HG02610 (cell line): Measurements from ENCODE around the gene ZNF593OS.

Source experiments
- ATAC-seq: cut with Tn5 transposase; IDR thresholded peaks from one replicate; pipeline ENCODE4 v1.9.1; 2021; ENCODE audit warnings: mild to moderate bottlenecking, moderate library complexity; ENCODE audit not compliant: unreplicated experiment

Gene ZNF593OS

DNA sequence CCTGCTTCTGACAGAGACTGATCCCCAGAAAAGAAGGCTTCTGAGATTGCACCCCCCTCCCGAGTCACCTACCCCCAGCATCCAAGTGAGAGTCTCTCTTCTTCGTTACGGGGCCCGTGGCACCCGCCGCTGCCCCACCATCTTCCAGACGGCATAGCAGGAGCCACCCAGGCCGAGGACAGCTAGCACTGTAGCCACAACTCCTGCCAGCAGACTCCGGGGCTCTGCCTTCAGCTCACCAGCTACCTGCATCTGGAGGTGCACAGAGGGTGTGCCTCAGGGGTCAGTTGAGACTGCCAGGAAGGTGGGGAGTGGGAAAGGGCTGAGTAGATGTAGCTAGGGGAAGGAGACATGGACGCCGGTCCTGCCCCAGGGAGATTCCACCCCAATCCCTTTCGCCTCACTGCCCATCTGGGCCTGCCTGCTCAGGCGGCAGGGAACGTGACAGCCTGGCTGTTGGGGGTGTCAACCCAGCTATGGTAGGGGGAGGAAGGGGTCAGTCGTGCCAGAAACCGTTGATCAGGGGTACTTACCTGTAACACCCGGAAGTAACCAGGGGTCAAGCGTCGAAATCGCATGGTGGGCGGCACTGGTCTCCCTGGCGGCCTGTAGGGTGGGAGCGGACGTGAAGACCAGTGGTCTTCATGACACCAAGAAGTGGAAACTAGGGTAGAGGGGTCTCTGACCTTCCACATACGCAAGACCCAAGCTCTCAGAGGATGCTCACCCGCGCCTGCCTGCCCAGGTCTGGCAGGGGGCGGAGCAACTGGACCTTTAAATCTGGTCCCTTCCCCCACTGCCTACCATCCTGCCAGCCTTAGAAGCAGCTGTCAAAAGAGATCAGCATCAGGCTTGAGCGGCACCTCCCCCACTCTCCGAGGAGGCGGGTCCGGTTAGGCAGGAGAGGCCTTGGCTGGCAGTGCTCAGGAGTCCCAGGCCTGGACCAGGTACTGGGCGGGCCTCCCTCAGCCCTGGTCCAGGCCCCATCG is at the start of gene ZNF593OS:
TSS of gene ZNF593OS (minus strand) at position 749 of the 989 bp plus-strand sequence. CDS start at position 578, 171 bp downstream.
- ATAC-seq = no peak

DNA sequence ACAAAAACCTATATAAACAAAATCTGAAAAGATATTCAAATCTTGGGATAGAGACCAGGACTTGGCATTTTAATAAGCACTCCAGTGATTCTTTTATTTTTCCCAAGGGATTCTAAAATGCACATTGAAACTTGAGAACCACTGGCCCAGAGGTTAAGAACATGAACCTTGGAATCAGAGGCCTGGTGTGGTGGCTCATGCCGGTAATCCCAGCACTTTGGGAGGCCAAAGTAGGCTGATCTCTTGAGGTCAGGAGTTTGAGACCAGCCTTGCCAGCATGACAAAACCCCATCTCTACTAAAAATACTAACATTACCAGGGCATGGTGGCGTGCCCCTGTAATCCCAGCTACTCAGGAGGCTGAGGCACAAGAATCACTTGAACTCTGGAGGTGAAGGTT is 49.5 kb upstream of the ZNF593OS start:
- no peak for ATAC-seq

GRCh38 chr1:26220199-26220912 is 48.7 kb upstream of the ZNF593OS start:
- no peak for ATAC-seq

DNA sequence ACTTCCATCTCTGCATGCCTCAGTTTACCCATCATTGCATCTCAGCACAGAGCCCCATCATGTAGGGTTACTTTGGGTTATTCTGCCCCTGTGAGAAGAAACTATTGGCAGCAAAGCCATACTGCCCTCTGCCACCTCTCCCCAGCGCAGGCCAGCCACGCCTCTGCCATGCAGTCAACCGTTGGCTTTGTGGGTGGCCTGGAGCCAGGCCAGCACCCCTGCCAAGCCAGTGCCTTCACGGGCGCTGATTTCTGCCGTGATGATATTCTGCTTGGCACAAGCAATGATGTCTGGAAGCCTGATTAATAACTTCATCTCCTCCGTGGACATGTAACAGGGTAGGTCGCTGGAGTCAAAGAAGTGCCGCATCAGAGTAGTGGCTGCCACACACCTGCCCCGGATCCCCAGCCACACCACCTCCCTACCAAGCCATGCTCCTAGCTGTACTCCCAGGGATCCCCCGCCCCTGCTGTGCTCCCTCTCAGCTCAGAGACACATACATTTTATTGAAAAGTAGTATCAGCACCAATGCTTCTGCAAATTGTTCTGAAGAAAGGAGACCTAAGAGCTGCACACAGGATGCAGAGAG is 47.4 kb upstream of the ZNF593OS start:
- no peak for ATAC-seq

DNA sequence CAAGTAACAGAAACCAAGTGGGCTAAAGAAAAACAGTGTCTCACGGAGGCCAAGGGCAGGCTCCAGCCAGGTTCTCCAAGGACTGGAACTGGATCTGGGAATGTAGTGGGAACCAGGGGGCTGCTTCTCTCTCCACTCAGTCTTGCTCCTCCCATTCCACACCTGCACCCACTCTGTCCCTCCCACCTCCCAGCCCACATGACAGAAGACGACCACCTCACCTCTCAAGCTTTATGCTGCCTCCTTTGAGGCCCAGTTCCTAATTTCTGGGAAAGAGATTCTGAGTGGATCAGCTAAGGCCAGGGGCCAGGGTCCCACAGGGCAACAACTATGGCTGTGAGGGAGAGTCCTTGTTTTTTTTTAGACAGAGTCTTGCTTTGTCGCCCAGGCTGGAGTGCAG is 43.6 kb upstream of the ZNF593OS start:
- no peak for ATAC-seq

GRCh38 chr1:26213335-26213905 is 41.8 kb upstream of the ZNF593OS start:
- ATAC-seq = no peak

GRCh38 chr1:26212726-26213125 is 41.1 kb upstream of the ZNF593OS start:
- ATAC-seq = no peak

GRCh38 chr1:26210147-26210870 is 38.7 kb upstream of the ZNF593OS start:
- no peak for ATAC-seq

GRCh38 chr1:26203642-26204318 is 32.1 kb upstream of the ZNF593OS start:
- ATAC-seq = no peak

DNA sequence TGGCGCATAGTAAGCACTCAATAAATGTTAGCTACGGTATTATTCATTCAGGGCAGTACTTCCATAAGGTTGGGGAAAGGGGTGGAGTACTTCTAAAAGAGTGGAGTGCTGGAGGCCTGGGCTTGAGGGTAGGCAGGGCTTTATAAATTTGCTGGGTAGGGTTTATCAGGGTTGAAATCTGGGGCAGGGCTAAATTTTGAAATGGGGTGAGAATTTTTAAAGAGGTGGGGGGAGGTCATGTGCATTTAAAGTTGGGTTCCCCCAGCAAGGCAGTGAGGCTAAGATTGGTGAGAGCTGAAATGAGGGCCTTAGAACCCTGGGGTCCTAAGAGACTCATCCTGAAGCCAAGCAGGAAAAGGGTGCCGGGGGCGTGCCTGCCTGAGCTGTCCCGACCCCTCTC is 28.8 kb upstream of the ZNF593OS start:
- no peak for ATAC-seq

- ATAC-seq = no peak
Measured at GRCh38 chr1:26197813-26198212, 26.2 kb upstream of the ZNF593OS start.

- no peak for ATAC-seq
Measured at GRCh38 chr1:26197301-26197700, 25.7 kb upstream of the ZNF593OS start.

DNA sequence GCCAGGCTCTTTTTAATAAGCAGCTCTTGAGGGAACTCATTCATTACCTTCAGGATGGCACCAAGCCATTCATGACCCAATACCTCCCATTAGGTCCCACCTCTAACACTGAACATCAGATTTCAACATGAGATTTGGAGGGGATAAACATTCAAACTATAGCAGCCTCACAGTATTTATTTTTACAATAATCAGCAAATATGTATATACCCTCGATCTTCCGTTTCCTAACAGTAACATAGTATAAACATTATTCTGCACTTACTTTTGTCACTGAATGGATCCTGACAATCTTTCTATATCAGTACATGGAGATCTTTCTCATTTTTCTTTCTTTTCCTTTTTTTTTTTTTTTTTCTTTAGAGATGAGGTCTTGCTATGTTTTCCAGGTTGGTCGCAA is 24.2 kb upstream of the ZNF593OS start:
- no peak for ATAC-seq

DNA sequence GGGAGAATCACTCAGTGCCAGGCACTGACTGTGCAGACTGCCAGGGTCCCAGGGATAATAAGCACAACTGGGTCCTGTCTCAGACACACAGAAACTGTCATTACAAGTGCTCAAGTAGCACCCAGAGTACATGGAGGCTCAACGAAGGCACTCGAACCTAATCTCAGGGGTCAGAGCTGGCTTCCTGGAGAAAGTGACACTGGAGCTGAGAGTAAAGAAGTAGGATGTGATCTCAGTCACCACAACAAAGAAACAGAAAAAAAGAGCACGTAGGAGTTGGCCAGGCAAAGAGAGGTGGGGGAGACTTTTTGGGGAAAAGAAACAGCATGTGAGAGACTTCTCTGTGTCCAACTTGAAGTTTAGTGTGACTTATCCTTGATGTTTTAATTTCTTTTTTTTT is 20.1 kb upstream of the ZNF593OS start:
- no peak for ATAC-seq

GRCh38 chr1:26190373-26190987 is 18.8 kb upstream of the ZNF593OS start, which contains the start of gene CATSPER4:
TSS of gene CATSPER4 (plus strand) at chr1:26190602. CDS start at chr1:26190628, 26 bp downstream.
- no peak for ATAC-seq

DNA sequence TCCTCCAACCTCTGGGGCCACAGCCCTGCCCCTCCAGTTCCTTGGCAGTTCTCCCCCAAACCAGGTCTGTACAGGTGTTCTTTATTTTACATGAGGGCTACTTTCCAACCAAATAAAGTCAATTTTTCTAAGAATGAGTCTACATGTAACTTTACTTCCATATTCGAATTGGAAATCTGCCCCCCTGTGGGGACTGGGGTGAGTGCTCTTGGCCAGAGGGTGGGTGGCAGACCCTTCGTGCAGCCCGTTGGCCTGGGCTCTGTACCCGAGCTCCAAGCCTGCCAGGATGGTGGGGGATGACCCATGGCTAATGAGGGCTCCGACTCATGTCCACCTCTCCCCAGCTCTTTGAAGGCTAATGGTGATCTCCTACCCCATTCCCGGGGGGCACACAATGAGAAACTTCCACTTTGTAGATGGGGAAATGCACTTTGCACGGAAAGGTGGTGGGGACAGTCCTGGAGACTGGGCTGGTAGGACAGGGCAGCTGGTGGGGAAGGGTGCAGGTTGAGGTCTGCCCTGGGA is 18.2 kb upstream of the ZNF593OS start:
- ATAC-seq = no peak

- ATAC-seq = no peak
Measured at GRCh38 chr1:26189331-26189730, 17.7 kb upstream of the ZNF593OS start.

GRCh38 chr1:26188477-26188876 is 16.8 kb upstream of the ZNF593OS start:
- ATAC-seq = no peak

GRCh38 chr1:26187882-26188281 is 16.2 kb upstream of the ZNF593OS start:
- no peak for ATAC-seq
